ENCODE results near the gene SLC44A2.

- TF ChIP-seq CTCF (IDR thresholded peaks at IDR 0.05; ENCODE audit: low read depth, low read length) (peak; percentile 5), POLR2A (IDR thresholded peaks at IDR 0.05; ENCODE audit: extremely low read depth, insufficient read length) (peak; percentile 28)
Measured at GRCh38 chr19:10603084-10603872, 22.1 kb upstream of the SLC44A2 start.
